ENCODE results near the gene NARS2.

NARS2 gene

DNA sequence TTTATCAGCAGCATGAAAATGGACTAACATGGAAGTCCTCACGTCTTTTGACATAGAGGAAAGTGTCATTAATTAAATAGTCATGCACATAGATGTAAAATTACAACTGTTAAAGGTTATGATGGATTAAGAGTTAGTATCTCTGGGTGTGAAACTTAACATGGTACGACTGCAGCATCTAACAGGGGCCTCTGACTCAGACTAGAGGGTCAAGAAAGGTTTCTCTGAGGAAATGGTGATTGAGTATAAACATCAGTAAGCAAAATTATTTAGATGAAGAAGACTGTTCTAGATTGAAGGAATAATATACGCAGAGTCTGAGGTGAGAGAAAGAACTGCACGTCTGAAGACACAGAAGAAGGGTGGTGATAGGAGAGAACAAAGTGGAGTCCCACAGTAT lies 114.9 kb downstream of the NARS2 start:
- H3K27me3 ChIP-seq (ENCODE audit: control insufficient read depth, low read length): no peaks in the 10 kb centered on the region
- no peaks in the 10 kb centered on the region for H4K20me1 ChIP-seq (ENCODE audit: control insufficient read depth, insufficient read depth, low read depth, low read length)
- H3K4me2 ChIP-seq (ENCODE audit: low read length): no peak overlapping the region
- H3K4me3 ChIP-seq (ENCODE audit: low read length): no peak overlapping the region
- H3K36me3 ChIP-seq (ENCODE audit: control insufficient read depth, low read length): peaks cover 57% of the 10 kb centered on the region
- H3K4me1 ChIP-seq (ENCODE audit: control insufficient read depth, low read length): no peaks in the 10 kb centered on the region; the same call in 1 of the 2 replicates
- H3K9me2 ChIP-seq (replicated peaks; ENCODE audit: control insufficient read depth, low read length): no peaks in the 10 kb centered on the region
- H3K79me2 ChIP-seq (ENCODE audit: control insufficient read depth, low read length): no peaks in the 10 kb centered on the region
- H3K27ac ChIP-seq (ENCODE audit: low read depth, low read length): no peak overlapping the region
- no peaks in the 10 kb centered on the region for H3K9me3 ChIP-seq (ENCODE audit: control insufficient read depth, insufficient read depth, low read length)
- H3F3A ChIP-seq (ENCODE audit: control insufficient read depth, insufficient read depth): 0 out of 2 replicates have a peak, but pooled peaks cover 3% of the 10 kb centered on the region
- TF ChIP-seq EZH2phosphoT487 (IDR thresholded peaks at IDR 0.05; ENCODE audit: borderline replicate concordance, low read length): no peak
- TF ChIP-seq, protein P1, sequence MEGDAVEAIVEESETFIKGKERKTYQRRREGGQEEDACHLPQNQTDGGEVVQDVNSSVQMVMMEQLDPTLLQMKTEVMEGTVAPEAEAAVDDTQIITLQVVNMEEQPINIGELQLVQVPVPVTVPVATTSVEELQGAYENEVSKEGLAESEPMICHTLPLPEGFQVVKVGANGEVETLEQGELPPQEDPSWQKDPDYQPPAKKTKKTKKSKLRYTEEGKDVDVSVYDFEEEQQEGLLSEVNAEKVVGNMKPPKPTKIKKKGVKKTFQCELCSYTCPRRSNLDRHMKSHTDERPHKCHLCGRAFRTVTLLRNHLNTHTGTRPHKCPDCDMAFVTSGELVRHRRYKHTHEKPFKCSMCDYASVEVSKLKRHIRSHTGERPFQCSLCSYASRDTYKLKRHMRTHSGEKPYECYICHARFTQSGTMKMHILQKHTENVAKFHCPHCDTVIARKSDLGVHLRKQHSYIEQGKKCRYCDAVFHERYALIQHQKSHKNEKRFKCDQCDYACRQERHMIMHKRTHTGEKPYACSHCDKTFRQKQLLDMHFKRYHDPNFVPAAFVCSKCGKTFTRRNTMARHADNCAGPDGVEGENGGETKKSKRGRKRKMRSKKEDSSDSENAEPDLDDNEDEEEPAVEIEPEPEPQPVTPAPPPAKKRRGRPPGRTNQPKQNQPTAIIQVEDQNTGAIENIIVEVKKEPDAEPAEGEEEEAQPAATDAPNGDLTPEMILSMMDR (IDR thresholded peaks at IDR 0.05; ENCODE audit: low read depth, low read length, poor library complexity, severe bottlenecking): no peak

DNA sequence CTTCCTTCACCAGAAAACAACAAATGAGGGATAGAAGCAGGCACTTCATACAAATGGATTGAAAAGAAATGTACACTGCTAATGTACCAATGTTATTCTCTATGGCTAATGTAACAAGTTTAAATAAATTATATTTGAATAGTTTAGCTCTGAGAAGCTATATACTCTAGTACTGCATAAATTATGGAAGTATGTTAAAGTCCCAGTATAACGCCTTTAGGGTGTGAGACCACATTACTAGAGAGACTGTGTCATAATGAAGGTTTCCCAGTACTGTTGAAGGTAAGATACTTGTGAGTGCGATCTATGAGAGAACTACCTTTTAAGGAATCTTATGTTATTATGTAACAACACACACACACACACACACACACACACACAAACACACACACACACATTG lies 117.2 kb downstream of the NARS2 start:
- Histone ChIP-seq H3K27me3 (ENCODE audit: control insufficient read depth, low read length) (no peaks in the 10 kb centered on the region), H3K4me3 (ENCODE audit: low read length) (no peak overlapping the region), H3K4me1 (ENCODE audit: control insufficient read depth, low read length) (no peaks in the 10 kb centered on the region), H3K79me2 (ENCODE audit: control insufficient read depth, low read length) (no peaks in the 10 kb centered on the region), H4K20me1 (ENCODE audit: control insufficient read depth, insufficient read depth, low read depth, low read length) (no peaks in the 10 kb centered on the region), H3F3A (ENCODE audit: control insufficient read depth, insufficient read depth) (0 out of 2 replicates have a peak, but pooled peaks cover 1% of the 10 kb centered on the region), H3K27ac (ENCODE audit: low read depth, low read length) (no peak overlapping the region), H3K9me3 (ENCODE audit: control insufficient read depth, insufficient read depth, low read length) (no peaks in the 10 kb centered on the region), H3K9me2 (replicated peaks; ENCODE audit: control insufficient read depth, low read length) (no peaks in the 10 kb centered on the region), H3K36me3 (ENCODE audit: control insufficient read depth, low read length) (peaks cover 42% of the 10 kb centered on the region), H3K4me2 (ENCODE audit: low read length) (no peak overlapping the region)
- no peak for TF ChIP-seq EZH2phosphoT487 (IDR thresholded peaks at IDR 0.05; ENCODE audit: borderline replicate concordance, low read length)
- TF ChIP-seq, protein P1 (IDR thresholded peaks at IDR 0.05; ENCODE audit: low read depth, low read length, poor library complexity, severe bottlenecking): no peak

DNA sequence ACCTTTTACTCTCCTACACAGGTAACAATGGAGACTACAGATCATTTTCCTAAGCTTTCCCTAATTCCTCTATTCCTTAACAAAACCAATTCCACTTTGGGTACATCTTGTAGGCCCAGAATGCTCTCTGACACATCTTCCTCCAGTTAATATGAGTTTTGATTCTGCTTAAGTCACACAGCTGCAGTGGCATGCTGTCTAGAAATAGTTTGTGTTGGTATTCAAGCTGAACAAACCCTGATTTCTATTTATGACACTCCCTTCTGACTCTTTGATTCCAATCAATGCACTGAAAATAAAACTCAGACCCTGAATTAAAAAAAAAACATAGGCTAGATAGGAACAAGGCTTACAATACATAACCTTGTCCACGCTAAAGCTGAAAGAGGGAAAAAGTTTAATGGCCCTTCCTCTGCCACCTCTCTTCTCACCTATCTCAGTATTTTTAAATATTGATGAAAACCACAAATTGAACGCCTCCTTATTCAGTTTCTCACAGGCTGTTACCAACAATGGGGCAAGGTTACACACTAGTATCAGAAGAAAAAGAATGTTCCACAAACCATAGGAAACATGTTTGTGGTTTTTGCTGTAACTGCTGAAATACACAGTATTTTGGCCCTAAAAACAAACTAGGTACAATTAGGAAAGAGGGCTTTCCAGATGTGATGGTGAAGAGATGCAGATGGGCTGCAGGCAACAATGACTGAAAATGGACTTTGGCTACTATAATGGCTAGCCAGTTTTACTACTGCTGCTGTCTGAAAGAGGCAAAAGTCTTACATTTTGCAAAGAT lies 121.3 kb downstream of the NARS2 start:
- H3K4me3 ChIP-seq (ENCODE audit: low read length): no peak overlapping the region
- no peaks in the 10 kb centered on the region for H3K27me3 ChIP-seq (ENCODE audit: control insufficient read depth, low read length)
- H3K27ac ChIP-seq (ENCODE audit: low read depth, low read length): no peak overlapping the region
- no peaks in the 10 kb centered on the region for H3K9me2 ChIP-seq (replicated peaks; ENCODE audit: control insufficient read depth, low read length)
- no peaks in the 10 kb centered on the region for H3F3A ChIP-seq (ENCODE audit: control insufficient read depth, insufficient read depth)
- H4K20me1 ChIP-seq (ENCODE audit: control insufficient read depth, insufficient read depth, low read depth, low read length): no peaks in the 10 kb centered on the region
- no peaks in the 10 kb centered on the region for H3K79me2 ChIP-seq (ENCODE audit: control insufficient read depth, low read length)
- H3K4me2 ChIP-seq (ENCODE audit: low read length): no peak overlapping the region
- TF ChIP-seq, protein P1 (IDR thresholded peaks at IDR 0.05; ENCODE audit: low read depth, low read length, poor library complexity, severe bottlenecking): no peak
- TF ChIP-seq EZH2phosphoT487 (IDR thresholded peaks at IDR 0.05; ENCODE audit: borderline replicate concordance, low read length): no peak
- no peaks in the 10 kb centered on the region for H3K9me3 ChIP-seq (ENCODE audit: control insufficient read depth, insufficient read depth, low read length)
- H3K4me1 ChIP-seq (ENCODE audit: control insufficient read depth, low read length): no peaks in the 10 kb centered on the region
- peaks cover 14% of the 10 kb centered on the region; the same call in 1 of the 2 replicates for H3K36me3 ChIP-seq (ENCODE audit: control insufficient read depth, low read length)
